ENCODE measurements around the gene PLXNB2.
"Not testable (repeated sequence)": the region's sequence is repeated elsewhere in the genome, so short reads cannot be mapped to it uniquely, and the experiment has no call there.

The PLXNB2 gene

DNA sequence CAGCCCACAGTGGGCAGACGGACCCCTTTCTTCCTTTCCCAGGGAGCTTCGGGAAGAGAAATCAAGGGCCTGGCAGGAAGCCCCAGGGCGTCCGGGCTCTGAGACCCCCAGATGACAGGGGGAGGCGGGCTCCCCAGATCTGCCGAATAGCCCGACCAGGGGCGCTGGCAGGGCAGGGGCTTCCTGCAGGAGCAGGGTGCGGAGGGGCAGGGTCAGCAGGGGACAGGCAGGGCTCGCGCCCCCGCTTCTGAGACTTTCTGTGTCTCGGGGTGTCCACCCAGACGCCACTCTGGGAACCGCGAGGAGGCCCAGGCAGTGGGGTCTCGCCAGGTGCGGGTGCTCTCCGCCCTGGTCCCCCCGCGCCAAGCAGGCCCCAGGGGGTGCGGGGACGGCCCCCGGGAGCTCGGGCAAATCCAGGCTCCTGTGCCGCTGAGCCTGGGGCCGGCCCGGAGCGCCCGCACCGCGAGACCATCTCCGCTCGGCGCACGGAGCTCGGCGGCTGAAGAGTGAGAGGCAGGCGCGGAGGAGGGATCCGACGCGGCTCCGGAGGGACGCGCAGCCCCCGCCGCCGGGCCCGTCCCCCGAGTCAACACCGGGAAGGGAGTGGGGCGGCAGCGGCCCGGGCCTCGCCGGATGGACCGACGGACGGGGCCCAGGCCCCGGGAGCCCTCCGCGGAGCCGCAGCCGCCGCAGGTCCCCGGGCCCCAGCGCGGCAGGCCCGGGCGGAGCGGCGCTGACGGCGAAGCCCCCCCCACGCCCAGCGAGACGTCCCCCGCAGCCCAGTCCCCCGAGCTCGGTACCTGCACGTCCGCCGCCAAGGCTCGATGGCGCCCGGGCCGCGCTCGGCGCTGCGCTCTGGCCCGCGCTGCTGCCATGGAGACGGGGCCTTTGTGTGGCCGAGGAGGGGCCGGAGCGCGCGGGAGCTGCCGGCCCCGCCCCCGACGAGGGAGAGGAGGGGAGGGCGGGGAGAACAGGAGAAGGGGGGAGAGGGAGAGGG is at the start of gene PLXNB2:
PLXNB2 (minus strand) TSS at position 894 of the 997 bp plus-strand sequence. CDS start 17,062 bp downstream, outside the sequence.
- peak; percentile 68 for DNase-seq (ENCODE audit: insufficient read length, low spot score)
- FAIRE-seq, result peak; percentile 83

DNA sequence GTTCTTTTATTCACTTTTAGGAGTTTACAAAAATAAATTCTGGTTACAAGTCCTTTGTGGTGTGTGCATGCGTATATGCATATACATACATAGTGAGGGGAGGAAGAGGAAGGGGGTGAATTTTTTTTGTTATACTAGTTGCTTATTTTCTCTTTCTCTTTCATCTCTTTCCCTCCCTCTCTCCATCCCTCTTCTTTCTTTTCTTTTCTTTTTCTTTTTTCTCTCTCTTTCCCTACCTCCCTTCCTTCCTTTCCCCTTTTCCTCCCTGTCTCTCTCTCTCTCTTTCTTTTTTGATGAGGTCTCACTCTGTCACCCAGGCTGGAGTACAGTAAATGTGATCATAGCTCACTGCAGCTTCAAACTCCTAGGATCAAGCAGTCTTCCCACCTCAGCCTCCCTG is 49.8 kb upstream of the PLXNB2 start:
- DNase-seq (ENCODE audit: insufficient read length, low spot score) (no peak), FAIRE-seq (no peak)

DNA sequence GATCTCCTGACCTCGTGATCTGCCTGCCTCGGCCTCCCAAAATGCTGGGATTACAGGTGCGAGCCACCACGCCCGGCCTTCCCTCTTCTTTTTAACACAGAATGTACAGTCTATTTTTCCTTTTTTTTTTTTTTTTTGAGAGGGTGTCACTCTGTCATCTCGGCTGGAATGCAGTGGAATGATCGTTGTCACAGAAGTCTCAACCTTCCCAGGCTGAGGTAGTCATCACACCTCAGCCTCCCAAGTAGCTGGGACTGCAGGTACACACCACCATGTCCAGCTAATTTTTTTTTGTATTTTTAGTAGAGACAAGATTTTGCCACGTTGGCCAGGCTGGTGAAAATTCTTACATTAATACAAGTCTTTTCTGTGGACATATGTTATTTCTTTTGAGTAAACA is 48.7 kb upstream of the PLXNB2 start:
- FAIRE-seq, result no peak

DNA sequence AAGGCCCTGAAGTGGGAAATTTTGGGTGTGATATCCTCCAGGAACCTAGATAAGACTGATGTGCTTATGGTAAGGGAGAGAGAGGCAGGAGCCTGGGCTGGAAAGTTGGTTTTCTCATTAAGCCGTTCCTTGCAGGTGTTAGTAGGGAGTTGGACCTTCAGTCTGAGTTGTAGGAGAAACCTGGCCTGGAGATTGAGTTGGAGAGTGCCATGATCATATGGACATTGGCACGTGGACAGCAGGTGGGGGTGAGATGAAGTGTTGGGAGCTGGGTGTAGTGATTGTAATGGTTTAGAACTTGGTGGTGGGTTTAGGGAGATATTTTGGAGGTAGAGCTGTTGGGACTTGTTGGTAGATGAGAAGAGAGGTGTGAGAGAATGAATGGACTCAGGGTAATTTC is 40.6 kb upstream of the PLXNB2 start:
- DNase-seq (ENCODE audit: insufficient read length, low spot score) (no peak), FAIRE-seq (no peak)

More for the DNA sequence above, 48.7 kb upstream of the PLXNB2 start:
- no peak for DNase-seq (ENCODE audit: insufficient read length, low spot score)

DNA sequence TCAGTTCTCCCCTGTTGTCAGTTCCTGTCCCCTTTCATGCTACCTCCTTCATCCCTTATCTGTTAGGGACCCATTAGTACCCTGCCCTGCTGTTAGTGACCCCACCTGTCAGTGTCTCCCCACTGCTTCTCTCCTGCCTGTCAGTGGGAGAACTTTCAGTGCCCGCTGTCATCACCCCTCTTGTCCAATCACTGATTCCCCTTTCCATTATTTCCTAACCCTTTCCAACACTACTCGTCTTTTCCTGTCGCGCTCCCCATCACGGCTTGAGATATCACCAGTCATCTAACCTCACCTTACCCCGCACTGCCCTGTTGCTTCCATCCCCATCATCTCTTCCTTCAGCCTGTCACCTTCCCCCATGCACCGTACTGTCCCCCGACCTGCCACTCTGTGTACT is 39.7 kb upstream of the PLXNB2 start:
- FAIRE-seq (no peak), DNase-seq (ENCODE audit: insufficient read length, low spot score) (no peak)

GRCh38 chr22:50346470-50346869 is 39.0 kb upstream of the PLXNB2 start:
- FAIRE-seq (no peak), DNase-seq (ENCODE audit: insufficient read length, low spot score) (no peak)

DNA sequence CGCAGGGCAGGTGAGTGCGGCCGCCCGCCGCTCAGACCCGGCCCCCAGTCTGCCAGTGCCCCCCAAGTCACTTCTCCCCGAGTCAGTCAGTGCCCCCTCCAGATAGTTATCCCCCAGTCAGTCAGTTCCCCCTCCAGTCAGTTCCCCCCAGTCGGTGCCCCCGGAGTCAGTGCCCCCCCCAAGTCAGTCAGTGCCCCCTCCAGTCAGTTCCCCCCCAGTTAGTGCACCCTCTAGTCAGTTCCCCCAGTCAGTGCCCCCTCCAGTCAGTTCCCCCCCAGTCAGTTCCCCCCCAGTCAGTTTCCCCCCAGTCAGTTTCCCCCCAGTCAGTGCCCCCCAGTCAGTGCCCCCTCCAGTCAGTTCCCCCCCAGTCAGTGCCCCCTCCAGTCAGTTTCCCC is 36.1 kb upstream of the PLXNB2 start:
- FAIRE-seq, result no peak
- no peak for DNase-seq (ENCODE audit: insufficient read length, low spot score)

GRCh38 chr22:50342651-50343540 is 35.5 kb upstream of the PLXNB2 start, which contains the start of gene PPP6R2:
Gene PPP6R2 (plus strand): TSS chr22:50343327. CDS start chr22:50393909, 50,582 bp downstream.
- FAIRE-seq (no peak), DNase-seq (ENCODE audit: insufficient read length, low spot score) (peak; percentile 62)

DNA sequence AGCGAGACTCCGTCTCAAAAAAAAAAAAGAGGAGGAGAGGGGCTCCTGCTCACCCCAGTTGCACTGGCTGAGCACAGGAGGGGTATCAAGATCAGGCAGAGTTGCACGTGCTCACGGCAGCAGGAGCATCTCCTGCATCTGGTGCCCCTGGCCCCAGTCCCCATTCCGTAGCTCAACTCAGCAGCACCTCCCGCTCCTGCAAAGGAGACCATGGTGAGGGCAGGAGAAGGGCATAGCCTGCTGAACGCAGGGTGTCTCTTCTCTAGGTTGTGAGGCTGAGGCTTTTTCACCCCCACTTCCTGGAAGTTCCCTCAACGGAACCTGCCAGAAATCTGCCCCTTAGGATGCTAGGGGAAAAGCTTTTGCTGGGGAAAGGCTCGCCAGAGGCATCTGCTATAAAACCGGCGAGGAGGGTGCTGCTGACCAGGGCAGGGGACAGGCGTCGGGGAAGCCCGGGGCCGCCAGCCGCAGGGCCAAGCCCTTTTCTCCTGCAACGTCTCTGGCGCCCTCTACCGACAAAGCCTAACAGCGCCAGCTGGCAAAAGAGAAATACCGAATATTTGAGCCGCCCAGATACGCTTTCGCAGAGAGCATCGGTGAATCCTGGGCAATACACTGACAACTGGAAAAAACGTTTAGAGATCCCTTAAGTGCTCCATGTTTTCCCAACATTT is 34.7 kb upstream of the PLXNB2 start:
- FAIRE-seq (no peak), DNase-seq (ENCODE audit: insufficient read length, low spot score) (peak; percentile 80)

DNA sequence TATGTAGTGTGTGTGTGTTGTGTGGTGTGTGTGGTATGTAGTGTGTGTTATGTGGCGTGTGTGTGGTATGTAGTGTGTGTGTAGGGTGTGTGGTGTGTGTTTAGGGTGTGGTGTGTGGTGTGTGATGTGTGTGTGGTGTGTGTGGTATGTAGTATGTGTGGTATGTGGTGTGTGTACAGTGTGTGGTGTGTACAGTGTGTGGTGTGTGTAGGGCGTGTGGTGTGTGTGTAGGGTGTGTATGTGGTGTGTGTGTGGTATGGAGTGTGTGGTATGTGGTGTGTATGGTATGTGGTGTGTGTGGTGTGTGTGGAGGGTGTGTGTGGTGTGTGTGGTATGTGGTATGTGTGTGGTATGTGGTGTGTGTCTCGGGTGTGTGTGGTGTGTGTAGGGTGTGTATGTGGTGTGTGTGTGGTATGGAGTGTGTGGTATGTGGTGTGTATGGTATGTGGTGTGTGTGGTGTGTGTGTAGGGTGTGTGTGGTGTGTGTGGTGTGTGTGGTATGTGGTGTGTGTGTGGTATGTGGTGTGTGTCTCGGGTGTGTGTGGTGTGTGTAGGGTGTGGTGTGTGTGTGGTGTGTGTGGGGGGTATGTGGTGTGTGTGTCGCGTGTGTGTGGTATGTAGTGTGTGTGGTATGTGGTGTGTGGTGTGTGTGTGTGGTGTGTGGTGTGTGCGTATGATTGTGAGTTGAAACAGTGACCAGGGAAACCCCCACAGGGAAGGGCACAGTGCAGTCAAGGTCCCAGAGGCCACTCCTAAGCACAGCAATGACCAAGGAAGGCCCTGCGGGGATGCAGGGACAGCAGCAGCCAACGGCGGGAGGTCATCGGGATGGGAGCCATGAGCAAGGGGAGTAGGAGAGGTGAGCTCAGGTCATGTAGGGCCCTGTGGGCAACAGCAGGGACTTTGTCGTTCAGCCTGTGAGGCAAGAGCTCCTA is 32.8 kb upstream of the PLXNB2 start:
- FAIRE-seq, result peak; percentile 100
- no peak for DNase-seq (ENCODE audit: insufficient read length, low spot score)

DNA sequence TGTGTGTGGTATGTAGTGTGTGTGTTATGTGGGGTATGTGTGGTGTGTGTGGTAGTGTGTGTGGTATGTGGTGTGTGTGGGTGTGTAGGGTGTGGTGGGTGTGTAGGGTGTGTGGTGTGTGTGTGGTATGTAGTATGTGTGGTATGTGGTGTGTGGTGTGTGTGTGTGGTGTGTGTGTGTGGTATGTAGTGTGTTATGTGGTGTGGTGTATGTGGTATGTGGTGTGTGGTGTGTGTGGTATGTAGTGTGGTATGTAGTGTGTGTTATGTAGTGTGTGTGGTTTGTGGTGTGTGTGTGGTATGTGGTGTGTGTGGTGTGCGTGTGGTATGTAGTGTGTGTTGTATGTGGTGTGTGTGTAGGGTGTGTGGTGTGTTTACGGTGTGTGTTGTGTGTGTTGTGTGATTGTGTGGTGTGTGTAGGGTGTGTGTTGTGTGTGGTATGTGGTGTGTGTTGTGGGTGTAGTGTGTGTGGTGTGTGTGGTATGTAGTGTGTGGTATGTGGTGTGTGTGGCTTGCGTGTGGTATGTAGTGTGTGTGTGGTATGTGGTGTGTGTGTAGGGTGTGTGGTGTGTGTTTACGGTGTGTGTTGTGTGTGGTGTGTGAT is 31.5 kb upstream of the PLXNB2 start:
- FAIRE-seq, result no peak
- no peak for DNase-seq (ENCODE audit: insufficient read length, low spot score)

DNA sequence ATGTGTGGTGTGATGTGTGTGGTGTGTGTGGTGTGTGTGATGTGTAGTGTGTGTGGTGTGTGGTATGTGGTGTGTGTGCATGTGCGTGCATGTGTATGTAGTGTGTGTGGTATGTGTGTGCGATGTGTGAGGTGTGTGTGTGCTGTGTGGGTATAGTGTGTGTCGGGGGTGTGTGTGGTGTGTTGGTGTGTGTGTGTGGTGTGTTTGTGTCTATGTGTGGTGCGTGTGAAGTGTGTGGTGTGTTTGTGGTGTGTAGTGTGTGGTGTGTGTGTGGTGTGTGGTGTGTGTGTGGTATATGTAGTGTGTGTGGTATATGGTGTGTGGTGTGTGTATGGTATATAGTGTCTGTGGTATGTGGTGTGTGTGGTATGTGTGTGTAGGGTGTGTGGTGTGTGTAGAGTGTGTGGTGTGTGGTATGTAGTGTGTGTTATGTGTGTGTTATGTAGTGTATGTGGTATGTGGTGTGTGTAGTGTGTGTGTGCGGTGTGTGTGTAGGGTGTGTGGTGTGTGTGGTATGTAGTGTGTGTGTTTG is 30.7 kb upstream of the PLXNB2 start:
- no peak for DNase-seq (ENCODE audit: insufficient read length, low spot score)
- FAIRE-seq, result no peak

GRCh38 chr22:50337262-50338041 is 30.0 kb upstream of the PLXNB2 start:
- no peak for FAIRE-seq

DNA sequence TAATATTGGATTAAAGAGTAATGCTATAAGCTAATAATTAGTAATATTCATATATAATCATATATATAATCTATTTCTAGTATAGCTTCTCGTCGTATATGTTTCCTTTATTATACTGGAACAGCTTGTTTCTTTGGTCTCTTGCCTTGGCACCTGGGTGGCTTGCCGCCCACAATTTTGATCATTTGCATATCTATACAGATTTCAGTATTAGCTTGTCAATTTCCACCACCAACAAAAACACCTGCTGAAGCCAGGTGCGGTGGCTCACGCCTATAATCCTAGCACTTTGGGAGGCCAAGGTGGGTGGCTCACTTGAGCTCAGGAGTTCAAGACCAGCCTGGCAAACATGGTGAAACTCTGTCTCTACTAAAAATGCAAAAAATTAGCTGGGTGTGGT is 27.0 kb upstream of the PLXNB2 start:
- not testable (repeated sequence) for DNase-seq (ENCODE audit: insufficient read length, low spot score); FAIRE-seq

More at GRCh38 chr22:50337262-50338041, 30.0 kb upstream of the PLXNB2 start:
- DNase-seq (ENCODE audit: insufficient read length, low spot score), result no peak

- FAIRE-seq (no peak), DNase-seq (ENCODE audit: insufficient read length, low spot score) (no peak)
Observed at GRCh38 chr22:50329236-50329635, 21.8 kb upstream of the PLXNB2 start.

DNA sequence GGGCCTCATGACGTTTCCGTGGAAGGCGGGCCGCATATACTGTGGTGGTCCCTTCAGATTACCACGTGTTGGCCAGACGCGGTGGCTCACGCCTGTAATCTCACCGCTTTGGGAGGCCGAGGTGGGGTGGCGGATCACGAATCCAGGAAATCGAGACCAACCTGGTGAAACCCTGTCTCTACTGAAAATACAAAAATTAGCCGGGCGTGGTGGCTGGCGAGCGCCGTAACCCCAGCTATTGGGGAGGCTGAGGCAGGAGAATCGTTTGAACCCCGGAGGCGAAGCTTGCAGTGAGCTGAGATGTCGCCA is 20.2 kb upstream of the PLXNB2 start:
- FAIRE-seq (no peak), DNase-seq (ENCODE audit: insufficient read length, low spot score) (no peak)

DNA sequence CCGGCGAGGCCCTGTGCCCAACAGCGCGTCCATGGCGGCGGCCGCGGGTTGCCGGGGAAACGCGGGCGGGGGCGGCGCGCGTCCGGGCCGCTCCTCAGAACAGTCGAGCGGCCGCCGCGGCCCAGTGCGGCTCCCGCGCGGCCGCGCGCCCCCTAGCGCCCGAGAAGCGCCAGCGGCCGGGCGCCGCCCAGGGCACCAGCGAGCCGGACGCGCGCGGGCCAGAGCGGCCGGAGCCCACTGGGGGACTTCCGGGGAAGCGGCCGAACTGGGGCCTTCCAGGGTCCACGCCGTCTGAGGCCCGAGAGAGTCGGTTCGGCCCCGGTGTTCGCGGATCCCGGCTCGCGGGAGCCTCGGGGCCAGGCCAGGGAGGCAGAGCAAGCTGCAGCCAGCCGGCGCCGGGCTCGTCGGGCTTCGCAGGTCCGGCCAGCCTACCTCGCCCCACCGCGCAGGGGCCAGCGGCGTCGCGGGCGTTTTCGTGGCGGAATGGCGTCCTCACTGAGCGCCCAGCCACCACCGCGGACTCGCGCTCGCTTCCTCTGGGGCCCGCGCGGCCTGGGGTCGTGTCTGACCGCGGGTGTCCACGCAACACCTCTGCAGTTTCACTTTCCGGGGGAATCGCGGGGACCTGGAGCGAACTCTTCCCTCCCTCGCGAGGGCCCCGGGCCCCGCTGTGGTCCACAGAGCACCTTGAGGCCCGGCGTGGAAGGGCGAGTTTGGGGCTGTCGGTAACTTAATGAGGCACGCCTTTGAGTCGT is 19.7 kb upstream of the PLXNB2 start, which contains the start of gene DENND6B:
DENND6B (minus strand) TSS at position 57 of the 755 bp plus-strand sequence; CDS start at position 33, 24 bp downstream.
- DNase-seq (ENCODE audit: insufficient read length, low spot score) (peak; percentile 76), FAIRE-seq (no peak)
